ENCODE measurements around the gene MVB12B.
A peak's percentile ranks its signal among the peaks of the same experiment; 100 is the strongest.

Gene MVB12B

DNA sequence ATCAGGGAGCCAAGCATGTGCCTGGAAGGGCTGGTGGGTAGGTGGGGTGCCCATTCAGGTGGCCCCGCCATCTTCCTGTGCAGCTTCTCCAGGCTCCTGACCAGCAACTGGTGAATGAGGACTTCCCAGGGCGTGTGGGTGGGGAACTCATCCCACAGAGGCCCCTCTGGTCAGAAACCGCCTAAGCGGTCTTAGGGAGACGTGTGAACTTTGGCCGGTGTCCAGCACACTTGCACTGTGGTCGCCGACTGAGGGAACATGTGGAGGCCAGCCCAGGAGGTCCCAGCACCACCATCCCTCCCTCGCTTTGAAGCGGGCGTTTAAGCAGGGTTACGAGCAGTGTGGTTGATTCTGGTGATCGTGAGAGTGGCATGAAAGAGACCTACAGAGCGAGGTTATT lies 77.8 kb downstream of the MVB12B start:
- no peaks in the 10 kb centered on the region for H3K9me3 Mint-ChIP-seq
- no peak overlapping the region for H3K27ac Mint-ChIP-seq
- H3K27me3 Mint-ChIP-seq (ENCODE audit: low read depth), result peaks cover 6% of the 10 kb centered on the region

GRCh38 chr9:126406075-126406667 lies 79.5 kb downstream of the MVB12B start:
- H3K27me3 Mint-ChIP-seq (ENCODE audit: low read depth), result peaks cover 6% of the 10 kb centered on the region
- no peak for TF ChIP-seq CTCF (IDR thresholded peaks at IDR 0.05; ENCODE audit: unreplicated experiment in 3 of 3)
- H3K4me1 Mint-ChIP-seq, result peaks cover 25% of the 10 kb centered on the region
- H3K4me3 Mint-ChIP-seq, result no peak overlapping the region
- H3K36me3 Mint-ChIP-seq (ENCODE audit: low read depth), result peaks cover 21% of the 10 kb centered on the region
- H3K27ac Mint-ChIP-seq, result peak overlapping the region; percentile 64 to 87 (median 71)
- H3K9me3 Mint-ChIP-seq, result no peaks in the 10 kb centered on the region

More for the DNA sequence above, 77.8 kb downstream of the MVB12B start:
- Mint-ChIP-seq H3K4me1 (peaks cover 25% of the 10 kb centered on the region), H3K36me3 (ENCODE audit: low read depth) (peaks cover 20% of the 10 kb centered on the region), H3K4me3 (no peak overlapping the region)
- no peak for TF ChIP-seq CTCF (IDR thresholded peaks at IDR 0.05; ENCODE audit: unreplicated experiment in 3 of 3)

DNA sequence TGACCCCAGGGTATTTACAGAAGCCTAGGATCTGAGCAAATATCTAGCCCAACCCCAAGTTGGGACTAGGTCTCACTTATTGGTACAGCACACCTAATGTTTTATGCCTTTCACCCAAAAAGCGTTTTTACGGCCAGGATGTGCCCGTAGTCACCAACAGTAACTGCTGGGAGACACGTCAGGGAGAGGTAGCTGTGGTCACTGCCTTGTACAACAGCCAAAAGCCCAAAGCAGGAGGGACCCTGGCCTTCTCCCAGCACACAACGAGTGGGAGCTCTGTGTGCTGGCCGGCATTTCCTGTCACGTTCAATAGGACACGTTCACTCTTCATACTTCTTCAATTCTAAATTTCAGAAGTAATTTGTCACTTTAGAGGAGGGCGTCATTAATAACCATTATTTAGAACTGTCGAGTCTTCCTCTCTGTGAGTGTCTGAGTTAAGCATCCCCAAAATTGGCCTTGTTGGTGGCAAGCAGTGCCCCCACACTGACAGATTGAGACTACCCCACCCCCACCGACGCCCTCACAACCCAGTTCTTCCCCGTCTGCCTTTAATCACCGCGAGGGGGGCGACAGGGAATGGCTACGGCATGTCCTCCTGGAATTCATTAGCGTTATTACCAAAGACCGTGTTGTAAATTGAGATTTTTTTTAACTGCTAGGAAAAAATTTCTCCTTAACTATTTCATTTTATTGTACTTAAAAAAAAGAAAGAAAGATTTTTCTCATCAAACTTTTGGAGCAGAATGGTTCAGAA lies 80.7 kb downstream of the MVB12B start:
- peaks cover 18% of the 10 kb centered on the region for H3K36me3 Mint-ChIP-seq (ENCODE audit: low read depth)
- H3K27me3 Mint-ChIP-seq (ENCODE audit: low read depth), result peaks cover 6% of the 10 kb centered on the region
- H3K4me1 Mint-ChIP-seq, result peaks cover 25% of the 10 kb centered on the region
- peak overlapping the region; percentile 12 to 87 (median 71) for H3K27ac Mint-ChIP-seq
- peak overlapping the region in 1 of 3 experiments; percentile 17 for H3K4me3 Mint-ChIP-seq
- TF ChIP-seq CTCF (IDR thresholded peaks at IDR 0.05; ENCODE audit: unreplicated experiment in 3 of 3), result no peak
- no peaks in the 10 kb centered on the region for H3K9me3 Mint-ChIP-seq

DNA sequence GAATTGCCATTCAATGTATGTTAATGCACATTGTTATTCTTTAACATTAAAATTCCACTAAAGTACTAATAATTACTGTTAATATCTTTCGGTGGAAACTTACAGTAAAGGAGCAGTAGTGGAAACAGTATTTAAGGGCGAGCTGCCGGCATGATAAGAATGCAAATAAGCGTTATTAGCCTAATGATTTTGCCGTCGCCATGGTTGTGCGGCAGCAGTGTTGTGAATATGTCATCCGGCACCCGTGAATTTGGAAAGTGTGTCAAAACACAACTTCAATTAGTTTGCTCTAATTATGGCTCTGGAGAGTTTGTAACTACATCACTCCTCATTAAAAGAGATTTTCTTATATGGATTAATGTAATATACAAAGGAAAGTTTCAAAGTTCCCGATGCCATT lies 81.4 kb downstream of the MVB12B start:
- TF ChIP-seq CTCF (IDR thresholded peaks at IDR 0.05; ENCODE audit: unreplicated experiment in 3 of 3), result no peak
- Mint-ChIP-seq H3K4me1 (peaks cover 28% of the 10 kb centered on the region), H3K27ac (peak overlapping the region in 1 of 3 experiments; percentile 71), H3K36me3 (ENCODE audit: low read depth) (peaks cover 18% of the 10 kb centered on the region), H3K9me3 (no peaks in the 10 kb centered on the region), H3K4me3 (no peak overlapping the region), H3K27me3 (ENCODE audit: low read depth) (peaks cover 6% of the 10 kb centered on the region)

GRCh38 chr9:126410229-126410628 lies 83.6 kb downstream of the MVB12B start:
- H3K9me3 Mint-ChIP-seq, result no peaks in the 10 kb centered on the region
- no peak overlapping the region for H3K27ac Mint-ChIP-seq
- peaks cover 26% of the 10 kb centered on the region for H3K36me3 Mint-ChIP-seq (ENCODE audit: low read depth)
- H3K4me3 Mint-ChIP-seq, result no peak overlapping the region
- TF ChIP-seq CTCF (IDR thresholded peaks at IDR 0.05; ENCODE audit: unreplicated experiment in 3 of 3), result no peak
- peaks cover 3% of the 10 kb centered on the region for H3K27me3 Mint-ChIP-seq (ENCODE audit: low read depth)
- H3K4me1 Mint-ChIP-seq, result peaks cover 29% of the 10 kb centered on the region

All from nephron (organoid).